Hypothalamus (tissue), 51 donors: ENCODE measurements around the gene RAB3C.
A peak's percentile ranks its signal among the peaks of the same experiment; 100 is the strongest.

Source experiments
- DNase-seq, 51 donors: peaks; one replicate each; lab custom pipeline; 2025; lab: John Stamatoyannopoulos, UW

The RAB3C gene

DNA sequence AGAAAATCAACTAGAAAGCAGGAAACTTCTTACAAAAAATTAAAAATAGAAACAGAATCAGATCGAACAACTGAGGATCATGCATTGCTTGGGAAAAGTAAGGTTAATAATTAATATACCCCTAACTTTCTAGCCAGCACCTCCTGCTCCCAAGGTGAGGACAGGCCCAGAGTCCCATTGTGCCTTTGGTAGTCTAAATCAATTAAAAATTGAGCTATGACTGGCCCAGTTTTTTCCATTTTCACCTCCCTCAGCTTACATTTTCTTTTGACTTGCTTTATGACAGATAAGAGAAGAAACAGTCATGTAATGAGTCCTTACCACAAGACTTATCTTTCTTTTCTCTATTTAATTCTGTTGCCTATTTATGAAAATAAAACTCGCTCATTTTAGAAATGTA, 182.2 kb downstream of the RAB3C start:
- DNase-seq = no peak

GRCh38 chr5:58767104-58767503, 184.2 kb downstream of the RAB3C start:
- DNase-seq = no peak

DNA sequence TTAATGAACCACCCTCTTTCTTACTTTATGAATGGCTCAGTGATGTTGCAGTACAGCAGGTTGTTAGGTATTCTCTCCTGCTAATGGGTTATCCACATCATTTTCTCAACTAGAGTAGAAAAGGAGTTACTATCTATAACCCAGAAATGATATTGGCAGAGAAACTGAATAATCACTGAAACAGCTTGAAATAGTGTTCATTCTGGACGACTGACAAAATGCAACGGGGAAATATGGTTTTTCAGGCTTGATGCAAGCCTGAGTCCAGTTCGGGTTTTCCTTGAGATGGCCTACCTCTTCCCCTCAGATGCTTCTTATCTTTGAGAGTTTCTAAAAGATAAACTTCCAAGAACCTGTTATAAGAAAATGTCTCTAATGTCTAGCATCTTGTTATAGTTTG, 187.3 kb downstream of the RAB3C start:
- no peak for DNase-seq

DNA sequence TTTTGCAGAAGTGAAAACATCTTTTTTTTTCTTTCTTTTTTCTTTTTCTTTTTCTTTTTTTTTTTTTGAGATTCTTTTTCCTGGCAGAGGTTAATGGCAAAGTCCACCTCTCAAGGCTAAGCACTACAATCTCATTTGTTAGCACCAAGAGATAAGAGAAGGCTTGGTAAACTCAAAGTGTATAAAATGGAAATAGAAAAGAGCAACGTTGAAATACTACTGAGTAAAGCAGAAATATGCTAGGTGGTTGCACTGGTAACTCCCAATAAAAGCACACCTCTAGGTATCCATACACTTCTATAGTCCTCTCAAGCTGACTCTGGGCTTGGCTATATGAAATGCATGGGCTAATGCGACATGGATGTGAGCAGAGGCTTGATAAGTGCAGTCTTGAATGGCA, 188.9 kb downstream of the RAB3C start:
- no peak for DNase-seq

DNA sequence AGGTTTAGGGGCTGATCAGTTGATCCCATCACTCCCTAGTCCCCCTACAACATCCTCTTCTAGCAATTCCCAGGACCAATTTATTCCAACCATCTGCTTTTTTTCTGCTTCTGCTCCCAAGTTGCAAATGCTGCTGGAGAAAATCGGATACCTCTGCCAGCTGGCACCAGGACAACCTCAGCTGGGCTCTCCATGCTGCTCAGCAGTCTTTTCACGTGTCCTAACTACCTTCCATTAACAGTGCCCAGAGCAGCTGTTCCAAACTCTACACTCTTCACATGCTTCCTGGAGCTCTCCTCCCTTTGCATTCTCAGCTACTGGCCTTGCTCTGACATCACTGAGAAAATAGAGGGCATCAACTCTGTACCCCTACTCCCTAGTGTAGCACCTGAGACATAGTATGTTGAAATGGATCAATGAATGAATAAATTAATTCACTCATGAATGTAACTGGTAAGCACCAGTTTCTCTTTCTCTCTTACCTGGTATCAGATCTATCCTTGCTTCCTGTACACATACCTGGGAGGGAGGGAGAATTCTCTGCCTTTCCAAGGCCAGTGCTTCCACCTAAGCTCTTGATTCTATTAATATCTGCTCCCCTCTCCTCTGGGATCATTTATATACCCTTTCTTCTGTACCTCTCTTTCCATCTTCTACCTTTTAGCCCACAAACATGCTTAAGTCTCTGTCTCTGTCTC, 191.0 kb downstream of the RAB3C start:
- DNase-seq = peak in 32 of 51 donors; percentile 2 to 75 (median 29)

- no peak for DNase-seq
These were observed 192.1 kb downstream of the RAB3C start for GRCh38 chr5:58774937-58775336.

GRCh38 chr5:58775701-58776262, 192.9 kb downstream of the RAB3C start:
- no peak for DNase-seq

- DNase-seq = no peak
These were observed 193.7 kb downstream of the RAB3C start for GRCh38 chr5:58776559-58776958.

DNA sequence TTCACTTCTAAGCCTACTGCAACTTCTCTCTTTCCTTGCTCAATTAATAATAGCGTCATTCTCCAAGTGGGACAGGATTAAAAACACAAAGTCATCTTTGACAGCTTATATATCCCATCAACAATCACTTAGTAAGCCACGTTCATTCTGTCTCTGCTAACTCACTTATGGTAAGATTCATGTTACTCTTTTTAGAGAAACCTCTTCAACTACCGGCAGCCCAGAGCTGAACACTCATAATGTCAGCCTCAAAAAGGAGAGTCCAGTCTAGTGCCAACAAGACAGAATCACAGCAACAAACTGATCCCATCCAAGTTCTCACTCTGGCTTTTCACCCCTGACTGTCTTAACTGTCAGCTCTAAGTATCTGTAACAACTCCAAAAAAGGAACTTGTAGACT, 196.0 kb downstream of the RAB3C start:
- DNase-seq = no peak

DNA sequence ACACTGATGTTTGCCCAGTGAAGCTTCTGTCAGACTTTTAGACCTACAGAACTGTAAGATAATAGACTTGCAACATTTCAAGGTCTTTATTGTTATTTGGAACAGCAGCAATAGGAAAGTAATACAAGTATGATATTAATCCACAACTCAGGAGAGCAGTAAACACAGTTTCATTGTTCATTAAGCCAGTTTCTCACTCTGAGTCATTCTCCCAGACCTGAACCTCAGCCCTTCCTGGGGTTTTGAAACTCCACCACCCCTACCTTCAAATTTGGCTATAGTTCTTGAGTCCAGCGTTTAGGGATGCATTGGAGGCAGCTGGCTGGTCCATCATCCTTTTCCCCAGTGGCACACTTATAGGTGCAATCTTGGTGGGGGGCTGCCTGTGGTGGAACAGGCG, 203.2 kb downstream of the RAB3C start:
- DNase-seq = no peak

GRCh38 chr5:58786711-58787303, 203.9 kb downstream of the RAB3C start:
- no peak for DNase-seq

DNA sequence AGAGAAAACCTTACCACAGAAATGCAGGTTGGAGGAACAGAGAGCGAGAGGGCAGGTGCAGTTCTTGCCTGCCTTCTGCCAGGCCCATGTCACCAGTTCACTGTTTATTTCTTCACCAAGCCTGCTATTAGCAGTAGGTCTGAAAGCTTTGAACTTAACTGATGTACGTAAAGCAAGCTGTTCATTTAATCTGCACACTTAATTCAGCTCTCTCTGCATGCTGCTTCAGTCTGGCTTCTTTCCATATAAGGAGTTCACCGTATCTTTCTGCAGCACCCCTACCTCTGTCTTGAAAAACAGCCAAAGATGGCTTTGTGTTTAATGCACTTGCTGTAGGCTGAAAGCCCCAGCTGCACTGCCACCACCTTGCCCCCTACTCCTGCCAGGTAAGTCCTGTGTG, 205.1 kb downstream of the RAB3C start:
- no peak for DNase-seq

GRCh38 chr5:58793888-58794657, 211.2 kb downstream of the RAB3C start:
- DNase-seq = no peak

GRCh38 chr5:58794875-58795274, 212.0 kb downstream of the RAB3C start:
- no peak for DNase-seq

- DNase-seq = no peak
These were observed 212.5 kb downstream of the RAB3C start for GRCh38 chr5:58795327-58795726.

DNA sequence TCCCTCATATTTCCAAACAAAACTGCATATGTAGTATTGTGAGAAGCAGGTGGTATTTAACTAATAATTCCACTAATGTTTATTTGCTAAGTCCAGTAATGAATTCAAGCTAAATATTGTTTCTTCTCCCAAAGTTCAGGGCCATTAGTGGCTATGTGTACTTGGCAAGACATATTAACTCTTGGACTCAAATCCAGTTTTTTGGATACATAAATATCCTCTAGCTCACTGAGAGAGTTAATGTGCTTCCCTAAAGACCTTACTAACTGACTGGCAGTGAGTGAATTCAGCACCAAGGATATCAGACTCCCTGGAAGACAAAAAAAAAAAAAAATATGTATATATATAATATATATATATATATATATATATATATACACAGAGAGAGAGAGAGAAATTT, 214.1 kb downstream of the RAB3C start:
- no peak for DNase-seq

GRCh38 chr5:58800356-58800755, 217.5 kb downstream of the RAB3C start:
- no peak for DNase-seq

DNA sequence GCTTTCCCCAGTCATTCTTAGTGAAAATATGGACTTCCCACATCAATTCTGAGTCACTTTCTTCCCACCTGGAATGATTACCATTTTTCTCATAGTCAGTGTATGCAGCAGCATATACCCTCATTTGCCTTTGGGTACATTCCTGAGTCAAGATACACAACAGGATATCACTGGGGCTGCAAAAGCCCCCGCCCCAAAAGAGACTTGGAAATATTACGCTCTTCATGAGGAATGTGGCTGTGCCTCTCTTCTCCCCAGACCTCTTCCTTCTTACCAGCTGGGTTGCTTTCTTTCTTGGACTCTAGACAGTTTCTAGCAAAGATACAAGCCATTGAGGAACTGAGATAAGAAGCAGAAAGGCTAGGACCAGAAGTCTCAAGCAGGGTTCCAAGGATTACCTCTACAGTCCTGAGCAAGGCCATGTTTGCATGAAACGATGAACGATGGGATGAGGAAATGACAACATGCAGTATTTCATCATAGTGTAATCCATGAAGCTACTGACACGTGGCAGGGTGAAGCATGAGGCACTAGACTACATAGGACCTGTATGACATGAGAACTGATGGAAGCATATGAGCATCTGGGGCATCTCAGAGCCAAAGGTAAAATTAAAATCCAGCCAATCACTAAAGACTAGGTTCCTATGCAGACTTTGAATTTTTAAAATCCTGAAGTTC, 218.1 kb downstream of the RAB3C start:
- no peak for DNase-seq

DNA sequence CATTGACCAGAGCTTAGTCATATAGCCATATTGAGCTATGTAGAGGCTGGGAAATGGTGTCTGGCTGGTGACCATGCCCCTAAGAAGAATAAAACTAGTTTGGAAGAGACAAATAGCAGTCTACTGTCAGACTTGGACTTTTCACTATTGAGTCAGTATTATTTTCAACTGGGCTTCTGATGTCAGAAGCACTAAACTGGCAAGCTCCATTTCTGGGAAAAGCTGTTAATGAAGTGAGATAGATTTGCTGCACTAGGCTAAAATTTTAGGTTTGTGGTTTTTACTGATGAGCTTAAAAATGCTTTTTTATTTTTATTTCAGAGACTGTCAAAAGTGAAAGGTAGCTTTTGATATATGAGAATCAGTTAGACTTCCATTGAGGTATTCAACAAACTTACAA, 220.2 kb downstream of the RAB3C start:
- no peak for DNase-seq

GRCh38 chr5:58804291-58804690, 221.4 kb downstream of the RAB3C start:
- DNase-seq = no peak

- DNase-seq = no peak
These were observed 227.2 kb downstream of the RAB3C start for GRCh38 chr5:58810086-58810485.
